CD1c-positive myeloid dendritic cell (primary cell): ENCODE measurements around the gene IGSF9B.
"Not testable (repeated sequence)": the region's sequence is repeated elsewhere in the genome, so short reads cannot be mapped to it uniquely, and the experiment has no call there.

Source experiments
- DNase-seq: peaks from one replicate; pipeline ENCODE4 v3.0.0-alpha.2; 2016; ENCODE audit errors: extremely low spot score

Gene IGSF9B, protein sequence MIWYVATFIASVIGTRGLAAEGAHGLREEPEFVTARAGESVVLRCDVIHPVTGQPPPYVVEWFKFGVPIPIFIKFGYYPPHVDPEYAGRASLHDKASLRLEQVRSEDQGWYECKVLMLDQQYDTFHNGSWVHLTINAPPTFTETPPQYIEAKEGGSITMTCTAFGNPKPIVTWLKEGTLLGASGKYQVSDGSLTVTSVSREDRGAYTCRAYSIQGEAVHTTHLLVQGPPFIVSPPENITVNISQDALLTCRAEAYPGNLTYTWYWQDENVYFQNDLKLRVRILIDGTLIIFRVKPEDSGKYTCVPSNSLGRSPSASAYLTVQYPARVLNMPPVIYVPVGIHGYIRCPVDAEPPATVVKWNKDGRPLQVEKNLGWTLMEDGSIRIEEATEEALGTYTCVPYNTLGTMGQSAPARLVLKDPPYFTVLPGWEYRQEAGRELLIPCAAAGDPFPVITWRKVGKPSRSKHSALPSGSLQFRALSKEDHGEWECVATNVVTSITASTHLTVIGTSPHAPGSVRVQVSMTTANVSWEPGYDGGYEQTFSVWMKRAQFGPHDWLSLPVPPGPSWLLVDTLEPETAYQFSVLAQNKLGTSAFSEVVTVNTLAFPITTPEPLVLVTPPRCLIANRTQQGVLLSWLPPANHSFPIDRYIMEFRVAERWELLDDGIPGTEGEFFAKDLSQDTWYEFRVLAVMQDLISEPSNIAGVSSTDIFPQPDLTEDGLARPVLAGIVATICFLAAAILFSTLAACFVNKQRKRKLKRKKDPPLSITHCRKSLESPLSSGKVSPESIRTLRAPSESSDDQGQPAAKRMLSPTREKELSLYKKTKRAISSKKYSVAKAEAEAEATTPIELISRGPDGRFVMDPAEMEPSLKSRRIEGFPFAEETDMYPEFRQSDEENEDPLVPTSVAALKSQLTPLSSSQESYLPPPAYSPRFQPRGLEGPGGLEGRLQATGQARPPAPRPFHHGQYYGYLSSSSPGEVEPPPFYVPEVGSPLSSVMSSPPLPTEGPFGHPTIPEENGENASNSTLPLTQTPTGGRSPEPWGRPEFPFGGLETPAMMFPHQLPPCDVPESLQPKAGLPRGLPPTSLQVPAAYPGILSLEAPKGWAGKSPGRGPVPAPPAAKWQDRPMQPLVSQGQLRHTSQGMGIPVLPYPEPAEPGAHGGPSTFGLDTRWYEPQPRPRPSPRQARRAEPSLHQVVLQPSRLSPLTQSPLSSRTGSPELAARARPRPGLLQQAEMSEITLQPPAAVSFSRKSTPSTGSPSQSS (N-terminal part only)

DNA sequence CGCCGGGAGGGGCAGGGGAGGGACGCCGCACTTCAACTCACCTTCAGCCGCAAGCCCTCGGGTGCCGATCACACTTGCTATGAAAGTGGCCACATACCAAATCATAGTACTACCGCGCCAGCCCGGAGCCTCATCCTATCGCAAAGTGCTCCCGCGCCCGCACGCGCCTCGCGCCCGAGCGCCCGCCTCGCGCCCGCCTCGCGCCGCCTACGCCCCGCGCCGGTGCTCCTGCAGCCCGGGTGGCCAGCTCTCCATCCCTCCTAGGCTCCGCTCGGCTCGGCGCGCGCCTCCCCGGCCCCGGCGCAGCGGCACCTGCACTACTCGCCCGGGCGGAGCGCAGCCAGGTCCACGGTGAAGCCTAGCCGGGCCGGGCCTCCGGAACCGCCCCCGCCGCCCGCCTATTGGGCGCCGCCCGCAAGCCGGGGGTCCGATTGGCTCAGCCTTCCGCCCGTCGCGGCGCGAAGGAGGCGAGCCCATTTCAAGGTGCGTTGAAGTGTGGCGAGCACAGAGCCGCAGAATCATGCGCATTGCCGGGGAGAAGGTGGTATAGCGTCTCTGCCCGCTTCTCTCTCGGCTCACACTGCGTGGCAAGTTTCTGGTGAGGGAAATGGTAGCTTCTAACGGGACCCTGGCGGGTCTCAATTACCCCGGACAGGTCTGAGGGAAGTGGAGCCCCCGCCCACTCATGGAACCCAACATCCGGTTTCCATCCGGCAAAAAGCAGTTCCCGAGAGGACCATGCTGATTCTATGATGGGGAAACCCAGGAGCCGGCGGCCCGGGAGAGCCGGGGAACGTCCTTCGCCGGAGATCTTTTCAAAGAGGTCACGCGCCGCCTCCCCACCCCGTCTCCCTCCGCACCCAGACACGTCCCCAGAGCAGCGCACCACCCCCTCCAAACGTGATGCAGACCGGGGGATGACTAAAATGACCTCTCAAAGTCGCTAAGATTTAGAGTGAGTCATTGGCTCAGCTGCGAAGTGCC, at the start of gene IGSF9B:
TSS of gene IGSF9B (minus strand) at position 319 of the 984 bp plus-strand sequence. CDS start at position 105, 214 bp downstream.
- DNase-seq: peak; percentile 60

DNA sequence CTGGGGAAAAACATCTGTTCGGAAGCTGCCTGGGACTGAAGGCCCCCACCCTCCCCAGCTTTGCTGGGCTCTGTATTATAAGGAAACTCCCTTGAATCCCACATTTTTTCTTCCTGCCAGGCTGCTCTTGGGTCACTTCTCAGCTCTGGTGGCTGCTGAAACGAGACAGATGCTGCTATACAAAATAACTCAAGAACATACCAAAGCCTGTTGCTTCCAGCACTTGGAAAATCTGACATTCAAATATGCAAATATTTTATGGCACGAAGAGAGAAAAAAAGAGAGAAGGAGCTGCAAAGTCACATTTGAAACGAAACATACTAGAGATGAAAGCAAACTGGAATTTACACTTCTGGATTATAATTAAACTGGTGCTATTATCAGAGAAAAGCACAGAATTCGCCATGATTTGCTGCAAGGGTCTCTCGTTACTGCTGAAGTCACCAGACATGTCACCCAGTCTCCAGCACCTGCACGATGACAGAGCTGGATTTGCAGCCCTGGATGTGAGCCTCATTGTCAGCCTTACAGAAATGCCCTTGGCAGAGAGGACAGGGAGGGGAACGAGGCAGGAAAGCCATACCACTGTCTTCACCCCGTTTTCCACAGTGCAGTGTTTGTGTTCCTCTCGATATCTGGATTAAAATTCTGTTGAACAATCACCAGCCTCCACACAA, 47.9 kb upstream of the IGSF9B start:
- no peak for DNase-seq

DNA sequence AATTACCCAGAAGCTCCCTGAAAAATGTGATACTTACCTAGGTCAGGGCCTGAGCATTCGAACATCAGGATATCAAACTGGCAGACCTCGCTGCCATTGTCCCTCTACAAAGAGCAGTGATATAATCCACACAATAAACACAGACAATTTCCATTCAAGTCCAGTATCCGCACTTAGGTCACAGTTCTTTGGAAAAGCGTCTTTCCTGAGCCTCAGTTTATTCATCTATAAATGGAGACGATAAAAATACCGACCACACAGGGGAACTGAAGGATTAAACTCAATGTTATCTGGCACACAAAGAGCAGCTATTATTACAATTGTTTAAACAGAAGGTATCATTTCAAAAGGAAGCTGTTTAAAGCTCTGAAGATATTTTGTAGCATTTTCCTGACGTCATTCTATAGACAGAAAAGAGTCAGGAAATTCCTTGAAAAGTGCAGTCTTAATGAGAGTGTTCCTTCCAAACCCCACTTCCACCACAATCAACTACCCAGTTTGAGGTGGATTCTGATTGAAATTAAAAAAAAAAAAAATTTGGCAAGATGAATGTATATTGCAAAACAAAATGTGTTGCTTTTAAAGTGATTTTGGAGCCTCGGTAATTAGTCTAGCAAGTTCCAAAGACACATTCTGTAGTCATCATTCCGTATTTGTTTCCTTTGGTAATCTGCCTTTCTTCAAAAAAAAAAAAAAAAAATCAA, 47.2 kb upstream of the IGSF9B start:
- DNase-seq: no peak

DNA sequence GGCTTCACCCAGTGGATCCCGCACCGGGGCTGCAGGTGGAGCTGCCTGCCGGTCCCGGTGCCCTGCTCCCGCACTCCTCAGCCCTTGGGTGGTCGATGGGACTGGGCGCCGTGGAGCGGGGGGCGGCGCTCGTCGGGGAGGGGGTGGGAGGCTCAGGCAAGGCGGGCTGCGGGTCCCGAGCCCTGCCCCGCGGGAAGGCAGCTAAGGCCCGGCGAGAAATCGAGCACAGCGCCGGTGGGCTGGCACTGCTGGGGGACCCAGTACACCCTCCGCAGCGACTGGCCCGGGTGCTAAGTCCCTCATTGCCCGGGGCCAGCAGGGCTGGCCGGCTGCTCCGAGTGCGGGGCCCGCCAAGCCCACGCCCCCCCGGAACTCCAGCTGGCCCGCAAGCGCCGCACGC, 46.1 kb upstream of the IGSF9B start:
- not testable (repeated sequence) for DNase-seq

DNA sequence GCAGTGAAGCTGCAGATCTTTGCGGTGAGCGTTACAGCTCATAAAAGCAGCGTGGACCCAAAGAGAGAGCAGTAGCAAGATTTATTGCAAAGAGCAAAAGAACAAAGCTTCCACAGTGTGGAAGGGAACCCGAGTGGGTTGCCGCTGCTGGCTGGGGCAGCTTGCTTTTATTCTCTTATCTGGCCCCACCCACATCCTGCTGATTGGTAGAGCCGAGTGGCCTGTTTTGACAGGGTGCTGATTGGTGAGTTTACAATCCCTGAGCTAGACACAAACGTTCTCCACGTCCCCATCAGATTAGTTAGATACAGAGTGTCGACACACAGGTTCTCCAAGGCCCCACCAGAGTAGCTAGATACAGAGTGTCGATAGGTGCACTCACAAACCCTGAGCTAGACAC, 45.6 kb upstream of the IGSF9B start:
- not testable (repeated sequence) for DNase-seq

DNA sequence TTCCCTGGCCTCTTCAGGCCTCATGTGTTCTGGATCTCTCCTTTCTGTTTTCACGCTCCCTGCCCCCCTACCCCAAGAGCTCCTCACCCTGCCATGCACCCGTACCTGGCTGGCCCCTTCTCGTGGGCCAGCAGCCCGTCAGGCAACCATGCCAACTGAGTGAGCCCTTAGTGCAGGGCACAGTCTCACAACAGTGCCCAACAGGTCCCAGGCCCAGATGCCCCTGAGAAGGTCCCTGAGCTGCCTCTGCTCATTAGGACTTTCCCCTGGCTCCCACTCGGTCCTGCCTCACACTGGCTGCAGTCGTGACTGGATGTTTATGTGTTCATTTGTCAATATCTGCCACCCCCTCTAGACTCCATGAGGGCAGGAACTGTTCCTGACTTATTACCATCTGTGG, 44.8 kb upstream of the IGSF9B start:
- DNase-seq: no peak

DNA sequence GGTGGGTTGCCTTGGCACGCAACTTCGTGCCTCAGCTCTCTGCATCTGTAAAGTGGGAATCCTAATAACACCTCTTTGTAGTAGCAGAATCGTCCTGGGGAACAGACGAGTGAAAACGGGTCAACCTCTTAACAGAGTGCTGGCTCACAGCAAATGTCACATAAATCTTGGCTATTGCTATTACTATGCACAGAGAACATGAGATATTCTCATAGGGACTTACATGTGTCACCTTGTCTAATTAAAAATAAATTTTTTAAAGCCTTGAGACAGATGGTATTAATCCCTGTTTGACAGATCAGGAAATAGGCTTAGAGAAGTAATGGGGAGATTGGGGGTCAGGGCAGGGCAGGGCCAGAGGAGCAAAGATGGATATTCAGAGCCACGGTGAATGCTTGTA, 44.3 kb upstream of the IGSF9B start:
- DNase-seq: no peak

DNA sequence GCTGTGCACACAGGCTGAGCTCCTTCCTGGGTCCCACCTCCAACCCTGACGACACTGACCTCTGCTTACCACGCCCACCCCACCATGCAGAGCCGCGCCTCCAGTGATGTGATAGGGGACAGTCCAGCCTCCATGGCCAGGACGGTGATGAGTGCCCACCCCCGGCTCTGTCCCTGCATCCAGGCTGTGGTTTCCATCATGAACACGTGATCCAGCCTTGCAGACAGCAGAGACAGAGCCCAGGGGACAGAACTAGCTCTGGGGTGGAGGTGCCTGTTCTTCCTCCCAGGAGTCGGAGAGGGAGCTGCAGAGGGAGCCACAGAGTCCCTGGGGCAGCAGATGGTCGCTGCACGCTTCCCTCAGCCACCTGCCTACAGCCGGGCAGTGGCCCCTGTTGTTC, 42.6 kb upstream of the IGSF9B start:
- no peak for DNase-seq

DNA sequence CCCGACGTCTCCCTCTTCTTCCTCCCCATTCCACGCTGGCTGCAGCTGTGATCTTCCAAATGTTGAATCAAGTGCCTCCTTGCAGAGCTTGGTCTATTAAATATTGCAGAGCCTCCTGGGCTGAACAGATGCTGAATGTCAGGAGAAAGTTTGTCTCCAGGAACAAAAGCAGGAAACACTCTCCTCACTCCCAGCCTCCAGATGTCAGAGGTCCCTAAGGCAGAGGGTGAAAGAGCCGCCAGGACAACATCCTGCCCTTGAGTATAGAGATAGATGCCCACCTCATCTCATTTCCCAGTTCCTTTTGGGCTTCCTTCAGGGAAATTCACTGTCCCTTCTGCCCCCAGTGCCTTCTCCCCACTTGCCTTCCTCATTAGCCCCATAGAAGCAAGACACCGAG, 40.8 kb upstream of the IGSF9B start:
- DNase-seq: no peak

DNA sequence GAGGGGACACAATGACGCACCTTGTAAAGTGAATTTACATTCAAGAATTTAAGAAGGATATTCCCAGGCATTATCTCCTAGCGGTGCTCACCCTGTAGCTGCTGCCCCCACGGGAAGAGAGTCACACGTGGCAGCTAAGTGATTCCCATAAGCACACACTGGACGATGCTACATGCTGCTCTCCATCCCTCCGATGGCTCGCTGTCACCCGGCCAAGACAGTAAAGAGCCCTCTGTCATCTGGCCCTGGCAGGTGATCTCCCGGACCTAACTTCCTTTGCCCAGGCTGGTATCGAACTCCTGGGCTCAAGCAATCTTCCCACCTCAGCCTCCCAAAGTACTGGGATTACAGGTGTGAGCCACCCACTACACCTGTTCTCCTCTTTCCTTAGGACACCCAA, 39.9 kb upstream of the IGSF9B start:
- DNase-seq: no peak

DNA sequence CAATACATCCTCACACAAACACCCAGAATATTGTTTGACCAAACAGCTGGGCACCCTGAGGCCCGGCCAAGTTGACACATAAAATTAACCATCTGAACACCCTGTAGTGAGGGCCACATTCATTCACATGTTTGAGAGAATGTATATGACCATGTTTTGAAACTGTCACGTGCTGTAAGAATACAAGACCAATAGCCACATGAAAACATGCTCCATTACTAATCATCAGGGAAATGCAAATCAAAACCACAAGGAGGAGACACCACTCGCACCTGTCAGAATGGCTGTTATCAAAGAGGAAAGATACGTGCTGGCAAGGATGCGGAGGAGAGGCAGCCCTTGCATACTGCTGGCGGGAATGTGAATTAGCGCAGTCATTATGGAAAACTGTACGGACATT, 38.3 kb upstream of the IGSF9B start:
- DNase-seq: no peak

DNA sequence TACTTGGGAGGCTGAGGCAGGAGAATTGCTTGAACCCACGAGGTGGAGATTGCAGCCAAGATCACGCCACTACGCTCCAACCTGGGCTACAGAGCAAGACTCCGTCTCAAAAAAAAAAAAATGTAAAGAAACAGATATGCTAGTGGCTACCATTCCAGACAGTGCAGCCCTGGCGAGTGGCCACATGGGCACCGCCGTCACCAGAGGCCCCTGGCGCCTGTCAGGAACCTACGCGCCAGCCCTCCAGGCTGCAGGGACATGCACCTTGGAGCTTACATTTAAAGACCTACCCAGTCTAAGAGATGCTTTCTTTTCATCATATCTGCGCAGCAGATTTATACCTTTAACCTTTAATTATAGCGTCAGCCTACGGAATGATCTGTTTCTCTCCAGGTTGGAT, 37.2 kb upstream of the IGSF9B start:
- DNase-seq: no peak

DNA sequence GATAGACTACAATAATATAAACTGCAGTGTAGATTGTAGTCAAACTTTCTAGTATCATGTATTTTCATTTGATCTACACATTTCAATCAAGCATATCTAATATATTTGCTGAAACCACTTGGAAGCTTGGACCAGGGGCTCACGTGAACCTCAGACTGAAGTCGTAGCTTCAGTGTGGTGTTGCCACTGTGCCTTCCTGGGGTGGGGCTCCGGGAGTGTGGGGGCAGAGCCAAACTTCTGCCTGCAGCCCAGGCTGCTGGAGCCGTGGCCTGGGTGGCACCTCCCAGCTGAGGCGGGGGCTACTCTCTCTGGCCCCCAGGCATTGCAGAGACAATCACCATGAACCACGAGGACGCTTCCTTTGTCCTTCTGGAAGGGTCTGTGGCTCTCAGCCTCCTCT, 36.3 kb upstream of the IGSF9B start:
- DNase-seq: no peak

DNA sequence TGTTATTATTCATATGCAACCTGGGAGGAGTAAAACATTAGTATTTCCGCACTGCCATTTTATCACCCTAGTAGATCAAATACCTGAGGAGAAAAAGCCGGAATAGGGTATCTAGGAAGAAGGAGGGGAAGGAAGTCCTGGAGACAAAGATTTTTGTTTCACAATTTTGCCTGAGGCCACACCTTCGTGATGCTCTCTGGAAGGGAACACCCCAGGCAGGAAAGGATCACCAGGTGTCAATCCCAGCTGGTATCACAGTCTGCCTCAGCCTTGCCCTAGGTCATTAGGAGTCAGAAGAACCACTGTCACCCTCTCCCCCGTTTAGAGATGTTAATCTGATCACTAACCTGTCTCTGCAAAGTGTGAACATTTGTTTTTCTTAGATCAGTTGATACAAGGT, 35.4 kb upstream of the IGSF9B start:
- DNase-seq: no peak

DNA sequence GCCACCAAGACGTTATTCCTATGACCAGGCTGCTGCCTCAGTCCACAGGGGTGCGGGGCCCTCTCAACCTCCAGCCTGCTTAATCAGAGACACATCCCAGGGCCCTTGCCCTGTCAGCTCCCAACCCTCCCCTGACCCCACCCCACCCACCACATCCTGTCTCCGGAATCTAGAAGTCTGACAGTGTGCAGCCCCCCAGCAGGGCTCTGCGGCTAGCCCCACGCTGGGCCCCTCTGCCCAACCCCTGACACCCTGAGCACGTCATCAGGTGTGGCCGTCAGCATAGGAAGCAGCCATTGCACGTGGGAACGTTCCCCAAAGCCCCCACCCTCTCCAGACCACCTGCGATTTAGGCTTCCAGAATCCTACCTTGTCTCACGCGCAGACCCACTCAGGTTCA, 34.3 kb upstream of the IGSF9B start:
- DNase-seq: no peak

DNA sequence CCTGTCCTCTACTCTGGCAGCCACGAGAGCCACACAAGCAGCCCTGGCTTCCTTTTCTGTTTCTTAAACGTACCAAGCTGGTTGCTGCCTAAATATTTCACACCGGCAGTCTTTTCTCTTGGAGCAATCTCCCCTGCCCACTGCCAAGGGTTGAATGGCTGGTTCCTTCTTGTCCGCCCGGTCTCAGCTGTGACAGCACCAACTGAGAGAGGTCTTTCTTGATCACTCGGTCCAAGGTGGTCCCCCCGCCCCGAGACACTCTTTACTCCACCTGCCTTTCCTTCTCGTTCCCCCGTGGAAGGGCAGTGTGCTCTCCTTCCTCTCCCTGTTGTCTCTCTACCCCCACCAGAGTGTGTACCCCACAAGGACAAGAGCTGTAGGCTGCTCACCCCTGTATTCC, 33.7 kb upstream of the IGSF9B start:
- no peak for DNase-seq

DNA sequence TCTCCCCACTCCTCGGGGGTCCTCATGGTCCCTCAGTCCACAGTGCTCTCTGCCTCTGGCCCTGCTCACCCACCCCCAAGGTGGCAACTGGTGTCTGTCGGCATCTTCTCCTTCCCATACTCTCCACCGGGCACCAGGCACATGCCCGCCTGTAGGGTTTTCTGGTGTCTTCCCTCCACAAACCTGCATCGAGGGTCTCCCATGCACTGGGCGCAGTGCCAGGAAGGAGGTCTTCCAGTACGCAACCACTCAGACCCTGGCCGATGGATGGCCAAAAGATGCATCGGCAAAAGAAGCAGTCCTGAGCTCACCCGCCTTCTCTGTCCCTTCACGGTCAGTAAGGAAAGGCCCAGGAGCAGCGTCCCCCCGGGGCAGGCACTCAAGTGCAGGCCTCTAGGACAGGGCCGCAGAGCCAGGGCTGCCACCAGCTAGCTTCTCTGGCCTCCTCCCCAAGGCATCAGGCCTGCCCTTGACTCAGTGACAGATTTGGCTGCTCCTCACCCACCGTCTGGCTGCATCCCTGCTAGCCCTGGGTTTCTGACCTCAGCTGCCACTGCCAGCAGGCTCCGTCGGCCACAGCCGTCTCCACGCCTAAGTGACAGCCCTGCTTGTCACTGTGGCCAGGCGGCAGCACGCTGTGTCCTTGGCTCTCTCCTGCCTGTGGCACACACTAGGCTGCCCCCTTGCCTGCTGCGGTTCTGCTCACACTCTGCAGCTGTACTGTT, 32.1 kb upstream of the IGSF9B start:
- no peak for DNase-seq

DNA sequence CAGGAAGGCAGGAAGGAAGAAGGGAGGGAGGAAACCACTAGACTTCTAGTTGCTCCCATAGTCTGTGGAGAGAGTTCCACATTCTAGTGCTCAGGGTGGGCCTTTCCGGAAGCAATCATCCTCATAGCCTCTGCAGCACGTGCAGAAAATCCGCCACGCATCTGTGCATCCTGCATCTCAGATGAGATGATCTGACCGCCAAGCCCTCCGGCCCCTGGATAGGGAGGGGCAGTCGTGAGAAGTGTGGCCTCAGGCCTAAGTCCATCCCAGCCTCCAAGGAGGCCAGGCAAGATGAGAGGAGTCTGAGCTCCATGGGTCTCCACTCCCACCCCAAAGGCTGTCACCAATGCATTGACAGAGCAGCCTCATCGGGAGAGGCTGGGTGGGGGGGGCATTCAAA, 30.4 kb upstream of the IGSF9B start:
- no peak for DNase-seq
